A673 (cell line): ENCODE results near the gene CHTOP.

Experiments used
- CTCF ChIP-seq: fragments of 300-800, 200-600 bp; sonication (generic); conservative IDR thresholded peaks from 2 replicates; pipeline ENCODE4 v1.5.1; 2017; ENCODE audit warnings: low read depth, mild to moderate bottlenecking, antibody characterized with exemption, low read length, moderate library complexity, mixed read lengths
- EZH2 ChIP-seq: fragments of 200-600 bp; sonication (generic); IDR thresholded peaks from 2 replicates; pipeline ENCODE4 v1.6.1; 2017; ENCODE audit warnings: borderline replicate concordance, low read depth, mild to moderate bottlenecking, mixed read lengths, antibody characterized with exemption, low read length; ENCODE audit not compliant: poor library complexity, severe bottlenecking

GRCh38 chr1:153608742-153609584, 24.9 kb upstream of the CHTOP start:
- no peak for TF ChIP-seq EZH2
- TF ChIP-seq CTCF = no peak
